Measurements from ENCODE around the gene MXD3. TPM values are rescaled to one million over a fixed set of nuclear protein-coding genes. Genes with fewer than 3 reads are reported as not detected.
"Not testable (repeated sequence)": the region's sequence is repeated elsewhere in the genome, so short reads cannot be mapped to it uniquely, and the experiment has no call there.

The MXD3 gene
- 1 to 10 TPM; 1.6 to 1.8 TPM for total RNA-seq

DNA sequence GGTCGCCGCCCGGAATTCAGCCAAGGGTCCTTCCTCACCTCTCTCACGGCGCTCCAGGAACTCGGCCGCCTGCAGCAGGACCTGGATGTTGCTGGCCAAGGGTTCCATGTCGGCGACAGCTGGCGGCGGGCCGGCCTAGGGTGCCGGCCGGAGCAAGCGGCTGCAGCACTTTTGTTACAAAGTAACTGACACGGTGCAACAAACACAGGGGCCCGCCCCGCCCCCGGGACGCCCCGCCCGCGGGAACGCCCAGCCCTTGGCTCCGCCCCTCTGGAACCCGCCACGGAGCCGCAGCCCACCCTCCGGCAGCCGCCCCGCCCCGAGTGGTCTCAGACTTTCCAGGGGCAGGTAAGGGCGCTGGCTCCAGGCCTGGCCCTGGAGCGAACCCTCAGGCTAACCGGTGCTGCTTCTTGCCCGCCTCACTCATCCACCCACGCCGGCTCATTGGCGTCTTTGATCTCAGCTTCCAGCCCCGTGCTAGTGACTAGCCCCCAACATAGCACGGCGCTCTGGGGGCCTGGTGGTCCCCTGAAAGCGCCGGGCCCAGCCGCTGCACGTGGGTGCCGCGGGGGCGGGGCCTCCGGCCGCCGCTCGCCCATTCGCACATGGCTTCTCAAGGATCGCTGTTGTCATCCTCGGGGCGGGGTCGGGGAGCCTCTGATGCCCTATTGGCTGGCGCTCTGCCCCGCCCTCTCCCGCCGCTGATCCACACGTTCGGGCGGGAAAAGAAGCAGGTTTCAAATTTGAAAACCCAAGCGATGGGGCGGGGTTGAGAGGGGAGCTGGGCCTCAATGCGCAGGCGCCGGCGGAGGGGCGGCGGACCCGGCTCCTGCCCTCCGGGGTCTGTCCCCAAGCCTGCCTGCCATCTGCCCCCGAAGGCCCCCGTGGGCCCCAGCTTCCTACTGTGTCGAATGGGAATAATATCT is at the start of gene MXD3:
Gene MXD3, minus strand, starts transcription at position 176 of the 926 bp plus-strand sequence. Its CDS starts 68 bp downstream, at position 108.
- Histone ChIP-seq H3K27ac (no peak within 1 kb of the TSS), H3K27me3 (no peaks in the 10 kb centered on the region), H3K36me3 (no peaks in the 10 kb centered on the region), H3K4me3 (peak within 1 kb of the TSS; percentile 42 to 58), H3K9me3 (no peaks in the 10 kb centered on the region), H3K4me1 (peaks cover 0 to 26% of the 10 kb centered on the region in 2 donors)
- peak; percentile 96 for DNase-seq (ENCODE audit: low spot score)
- TF ChIP-seq CTCF (IDR thresholded peaks at IDR 0.05), result no peak

DNA sequence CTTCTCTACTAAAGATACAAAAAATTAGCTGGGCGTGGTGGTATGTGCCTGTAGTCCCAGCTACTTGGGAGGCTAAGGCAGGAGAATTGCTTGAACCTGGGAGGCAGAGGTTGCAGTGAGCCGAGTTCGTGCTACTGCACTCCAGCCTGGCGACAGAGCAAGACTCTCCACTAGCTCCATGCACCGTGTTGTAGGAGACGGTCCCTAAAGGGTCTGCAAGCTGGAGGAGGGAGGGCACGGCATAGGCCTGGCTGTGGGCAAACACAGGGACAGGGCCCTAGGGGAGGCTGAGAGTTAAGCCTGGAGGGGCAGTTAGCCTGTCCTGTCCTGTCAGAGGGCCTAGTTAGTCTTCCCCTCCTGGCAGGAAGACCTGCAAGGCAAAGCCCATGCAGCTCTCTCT is 49.0 kb upstream of the MXD3 start:
- H3K36me3 ChIP-seq; H3K27ac ChIP-seq; H3K4me3 ChIP-seq; H3K27me3 ChIP-seq; DNase-seq (ENCODE audit: low spot score); H3K9me3 ChIP-seq: not testable (repeated sequence)
- H3K4me1 ChIP-seq, result peaks cover 0 to 23% of the 10 kb centered on the region in 2 donors

- Histone ChIP-seq H3K9me3 (no peaks in the 10 kb centered on the region), H3K27me3 (no peaks in the 10 kb centered on the region), H3K4me3 (no peak overlapping the region), H3K36me3 (no peaks in the 10 kb centered on the region), H3K27ac (no peak overlapping the region), H3K4me1 (peaks cover 0 to 22% of the 10 kb centered on the region in 2 donors)
- DNase-seq (ENCODE audit: low spot score), result no peak
- no peak for TF ChIP-seq CTCF (IDR thresholded peaks at IDR 0.05)
Measured at GRCh38 chr5:177359860-177360259, 48.2 kb upstream of the MXD3 start.

DNA sequence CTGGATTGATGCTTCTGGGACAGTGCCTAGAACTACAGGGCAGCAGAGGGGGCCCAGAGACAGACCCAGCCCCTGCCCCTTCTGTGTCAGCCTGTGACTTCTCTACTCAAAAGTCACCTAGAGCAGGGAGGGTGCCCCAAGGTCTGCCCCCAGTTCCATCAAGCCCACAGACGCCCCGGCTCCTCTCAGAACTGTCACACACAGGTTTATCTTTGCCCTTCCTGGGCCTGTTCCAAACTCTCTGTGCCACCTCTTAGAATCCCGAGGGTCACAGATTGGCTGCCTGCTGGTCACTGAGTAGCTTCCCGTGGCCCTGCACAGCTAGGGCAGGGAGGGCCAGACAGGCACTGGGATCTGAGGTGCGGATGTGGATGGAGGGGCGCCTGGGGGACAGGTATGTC is 47.8 kb upstream of the MXD3 start:
- no peaks in the 10 kb centered on the region for H3K36me3 ChIP-seq
- peaks cover 0 to 22% of the 10 kb centered on the region in 2 donors for H3K4me1 ChIP-seq
- no peak overlapping the region for H3K4me3 ChIP-seq
- no peaks in the 10 kb centered on the region for H3K9me3 ChIP-seq
- DNase-seq (ENCODE audit: low spot score), result no peak
- H3K27me3 ChIP-seq, result no peaks in the 10 kb centered on the region
- no peak overlapping the region for H3K27ac ChIP-seq
- TF ChIP-seq CTCF (IDR thresholded peaks at IDR 0.05), result no peak

DNA sequence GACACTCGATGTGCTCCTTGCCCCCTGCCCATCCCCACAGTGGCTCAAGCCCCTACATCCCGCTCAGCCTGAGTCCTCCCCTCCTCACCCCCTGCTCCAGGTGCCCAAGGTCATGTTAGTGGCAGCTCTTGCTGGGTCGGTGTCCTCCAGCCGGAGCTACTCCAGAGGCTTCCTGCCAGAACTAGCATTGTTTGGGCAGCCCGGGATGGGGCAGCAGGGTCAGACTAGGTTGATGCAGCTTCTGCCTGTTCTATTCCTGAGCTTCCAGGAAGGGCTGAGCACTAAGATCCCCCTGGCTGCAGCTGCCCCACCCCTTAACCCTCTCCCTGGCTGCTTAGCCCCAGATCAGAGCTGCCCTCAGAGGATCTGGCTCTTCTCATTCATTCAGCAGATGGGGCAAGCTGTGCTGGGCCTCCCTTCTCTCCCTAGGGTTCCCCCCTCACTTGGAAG is 46.7 kb upstream of the MXD3 start:
- H3K4me3 ChIP-seq, result peak overlapping the region; percentile 9 to 36
- H3K36me3 ChIP-seq, result no peaks in the 10 kb centered on the region
- no peaks in the 10 kb centered on the region for H3K9me3 ChIP-seq
- TF ChIP-seq CTCF (IDR thresholded peaks at IDR 0.05), result no peak
- no peak overlapping the region for H3K27ac ChIP-seq
- no peak for DNase-seq (ENCODE audit: low spot score)
- no peaks in the 10 kb centered on the region for H3K27me3 ChIP-seq
- peaks cover 0 to 18% of the 10 kb centered on the region in 2 donors for H3K4me1 ChIP-seq

DNA sequence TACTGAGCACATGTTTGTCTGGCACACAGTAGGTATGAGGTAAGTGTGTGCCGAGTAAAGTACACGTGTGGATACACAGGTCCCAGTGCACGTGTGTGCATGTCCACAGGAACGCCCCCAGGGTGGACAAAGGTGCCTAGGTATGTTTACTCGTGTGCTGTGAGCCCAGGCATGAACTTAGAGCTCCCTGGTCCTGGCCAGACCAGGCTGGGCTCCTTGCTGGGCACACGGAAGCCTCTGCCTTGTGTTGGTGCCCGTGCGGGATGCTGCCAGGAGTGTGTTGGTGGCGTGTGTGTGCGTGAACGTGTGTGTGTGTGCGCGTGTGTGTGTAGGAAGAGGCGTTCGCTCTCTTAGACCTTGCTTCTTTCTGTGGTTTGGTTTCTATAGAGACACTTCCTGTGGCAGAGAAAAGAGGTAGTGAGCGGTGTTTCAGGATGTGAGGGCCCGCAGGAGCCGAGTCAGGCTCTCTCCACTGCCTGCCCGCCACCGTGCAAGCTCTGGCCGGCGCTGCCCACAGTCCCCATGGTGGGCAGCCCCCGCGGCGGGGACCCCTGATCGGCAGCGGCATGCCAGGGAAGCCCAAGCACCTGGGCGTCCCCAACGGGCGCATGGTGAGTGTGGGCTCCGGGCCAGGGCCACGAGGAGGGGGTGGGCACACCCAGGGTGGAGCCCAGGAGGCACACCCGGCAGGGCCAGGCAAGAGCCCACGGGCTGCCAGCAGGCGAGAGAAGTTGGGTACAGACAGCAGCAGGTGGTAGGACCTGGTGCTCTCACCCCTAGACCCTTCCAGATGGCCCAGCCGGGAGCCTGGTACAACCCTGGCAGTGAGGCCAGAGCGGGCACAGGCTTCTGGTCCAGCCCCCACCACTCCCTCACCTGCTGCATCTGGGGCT is 46.0 kb upstream of the MXD3 start, which contains the start of gene RGS14:
Gene RGS14, plus strand, starts transcription at position 466 of the 893 bp plus-strand sequence. Its CDS starts 101 bp downstream, at position 567.
- Histone ChIP-seq H3K27ac (no peak within 1 kb of the TSS), H3K4me3 (peak within 1 kb of the TSS; percentile 9 to 36), H3K9me3 (no peaks in the 10 kb centered on the region), H3K27me3 (no peaks in the 10 kb centered on the region), H3K36me3 (no peaks in the 10 kb centered on the region), H3K4me1 (peaks cover 0 to 11% of the 10 kb centered on the region in 2 donors)
- no peak for TF ChIP-seq CTCF (IDR thresholded peaks at IDR 0.05)
- DNase-seq (ENCODE audit: low spot score), result no peak

All from right atrium auricular region (tissue), 2 donors.